ENCODE data around the gene ZNF182.
"Not testable (repeated sequence)": the region's sequence is repeated elsewhere in the genome, so short reads cannot be mapped to it uniquely, and the experiment has no call there.

Gene ZNF182

GRCh38 chrX:47992669-47993068, 11.1 kb downstream of the ZNF182 start:
- DNase-seq: no peak

- DNase-seq: no peak
Observed at GRCh38 chrX:47992095-47992380, 11.8 kb downstream of the ZNF182 start.

- DNase-seq: no peak
Observed at GRCh38 chrX:47991263-47992094, 12.3 kb downstream of the ZNF182 start.

DNA sequence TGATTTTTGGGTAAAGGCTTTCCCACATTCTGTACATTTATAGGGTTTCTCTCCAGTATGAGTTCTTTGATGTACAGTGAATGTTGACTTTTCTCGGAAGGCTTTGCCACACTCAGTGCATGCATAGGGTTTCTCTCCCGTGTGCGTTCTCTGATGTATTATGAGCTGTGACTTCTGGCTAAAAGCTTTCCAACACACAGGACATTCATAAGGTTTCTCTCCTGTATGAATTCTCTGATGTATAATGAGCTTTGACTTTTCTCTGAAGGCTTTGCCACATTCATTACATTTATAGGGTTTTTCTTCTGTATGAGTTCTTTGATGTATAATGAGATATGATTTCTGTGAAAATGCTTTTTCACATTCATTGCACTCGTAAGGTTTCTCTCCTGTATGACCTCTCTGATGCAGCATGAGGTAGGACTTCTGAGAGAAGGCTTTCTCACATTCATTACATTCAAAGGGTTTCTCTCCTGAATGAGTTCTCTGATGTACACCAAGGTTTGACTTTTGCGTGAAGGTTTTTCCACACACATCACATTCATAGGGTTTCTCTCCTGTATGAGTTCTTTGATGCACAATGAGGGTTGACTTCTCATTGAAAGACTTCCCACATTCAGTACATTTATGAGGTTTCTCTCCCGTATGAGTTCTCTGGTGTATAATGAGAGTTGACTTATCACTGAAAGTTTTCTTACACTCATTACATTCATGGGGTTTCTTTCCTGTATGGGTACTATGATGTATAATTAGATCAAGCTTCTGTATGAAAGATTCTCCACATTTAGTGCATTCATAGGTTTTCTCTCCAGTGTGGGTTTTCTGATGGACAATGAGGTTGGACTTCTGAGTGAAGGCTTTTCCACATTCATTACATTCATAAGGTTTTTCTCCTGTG, 27.3 kb downstream of the ZNF182 start:
- no peak for DNase-seq

DNA sequence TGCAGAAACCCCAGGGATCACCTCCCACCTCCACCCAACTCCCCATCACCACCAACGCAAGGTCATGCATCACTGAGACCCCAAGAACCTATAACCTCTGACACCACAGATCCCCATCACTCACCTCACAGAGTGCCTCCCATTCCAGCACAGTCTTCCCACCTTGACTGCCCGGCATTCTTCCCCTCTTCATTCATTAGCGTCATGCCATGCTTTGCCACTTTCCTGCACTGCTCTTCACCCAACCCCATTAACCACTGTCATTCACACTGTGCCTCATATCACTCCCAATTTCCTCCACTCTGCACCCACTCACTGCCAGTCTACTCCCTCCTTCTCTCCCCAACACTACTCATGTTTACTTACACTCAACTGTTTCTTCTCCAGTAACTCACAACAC, 30.6 kb downstream of the ZNF182 start:
- DNase-seq: no peak

DNA sequence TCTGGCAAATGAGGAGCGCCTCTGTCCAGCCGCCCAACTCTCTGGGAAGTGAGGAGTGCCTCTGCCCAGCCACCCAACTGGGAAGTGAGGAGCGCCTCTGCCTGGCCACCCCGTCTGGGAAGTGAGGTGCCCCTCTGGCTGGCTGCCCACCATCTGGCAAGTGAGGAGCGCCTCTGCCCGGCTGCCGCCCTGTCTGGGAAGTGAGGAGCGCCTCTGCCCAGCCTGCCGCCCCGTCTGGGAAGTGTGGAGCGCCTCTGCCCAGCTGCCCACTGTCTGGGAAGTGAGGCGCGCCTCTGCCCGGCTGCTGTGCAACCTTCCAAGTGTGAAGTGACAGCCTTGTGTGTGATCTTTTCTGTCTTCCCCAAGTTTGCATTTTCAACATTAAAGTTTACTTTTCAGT, 38.3 kb downstream of the ZNF182 start:
- DNase-seq: not testable (repeated sequence)

DNA sequence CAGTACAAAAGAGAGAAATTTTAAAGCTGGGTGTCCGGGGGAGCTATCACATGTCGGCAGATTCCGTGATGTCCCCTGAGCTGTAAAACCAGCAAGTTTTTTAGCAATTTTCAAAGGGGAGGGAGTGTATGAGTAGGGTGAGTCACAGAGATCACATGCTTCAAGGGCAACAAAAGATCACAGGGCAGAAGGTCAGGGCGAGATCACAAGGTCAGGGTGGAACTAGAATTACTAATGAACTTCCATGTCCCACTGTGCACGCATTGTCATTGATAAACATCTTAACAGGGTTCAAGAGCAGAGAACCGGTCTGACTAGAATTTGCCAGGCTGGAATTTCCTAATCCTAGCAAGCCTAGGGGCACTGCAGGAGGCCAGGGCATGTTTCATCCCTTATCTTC, 42.0 kb downstream of the ZNF182 start:
- DNase-seq: not testable (repeated sequence)

- DNase-seq: no peak
Observed at GRCh38 chrX:47960406-47960805, 43.4 kb downstream of the ZNF182 start.

DNA sequence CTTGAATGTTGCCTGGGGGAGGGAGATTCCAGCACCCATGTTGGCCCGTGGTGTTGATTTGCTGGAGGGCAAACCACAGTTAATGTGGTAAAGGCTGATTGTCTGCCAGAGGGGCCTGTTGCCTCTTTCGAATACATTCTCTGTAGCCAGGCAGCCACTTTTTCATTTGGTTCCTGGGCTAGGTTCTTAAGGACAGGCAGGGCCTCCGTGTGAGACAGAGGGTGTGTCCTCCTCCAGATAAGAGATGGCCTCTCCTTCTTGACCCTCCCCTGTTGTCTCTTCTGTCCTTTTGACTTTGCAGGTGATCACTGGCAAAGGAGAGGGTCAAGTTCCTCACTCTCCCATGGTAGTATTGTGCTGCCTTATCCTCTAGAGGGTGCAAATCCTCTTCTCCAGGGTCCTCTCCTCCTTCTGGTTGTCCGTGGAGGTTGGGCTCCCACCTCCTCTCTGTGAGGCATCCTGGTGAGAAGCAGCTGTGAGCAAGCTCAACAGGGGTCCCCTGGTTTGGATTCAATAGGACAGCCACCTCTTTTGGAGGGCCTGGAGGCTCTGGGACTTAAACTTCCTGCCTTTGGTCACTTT, 44.9 kb downstream of the ZNF182 start:
- DNase-seq: no peak

DNA sequence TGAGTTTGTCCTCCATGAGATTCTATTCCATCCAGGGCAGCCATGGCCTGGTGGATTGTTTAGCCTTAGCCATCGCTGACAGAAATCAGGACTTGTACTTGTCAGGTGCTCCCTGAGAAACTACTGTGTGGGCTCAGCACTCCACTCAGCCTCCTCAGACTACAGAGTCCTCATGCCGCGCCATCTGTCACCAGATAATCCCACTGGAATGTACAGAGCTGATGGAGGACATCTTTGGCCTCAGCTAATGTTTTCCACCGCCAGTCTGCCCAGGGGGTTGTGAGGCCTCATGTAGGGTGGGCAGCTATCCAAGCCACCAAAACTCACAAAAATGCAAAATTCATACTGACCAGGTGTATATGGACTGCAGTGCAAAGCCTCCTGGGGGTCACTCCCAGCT, 45.6 kb downstream of the ZNF182 start:
- not testable (repeated sequence) for DNase-seq

DNA sequence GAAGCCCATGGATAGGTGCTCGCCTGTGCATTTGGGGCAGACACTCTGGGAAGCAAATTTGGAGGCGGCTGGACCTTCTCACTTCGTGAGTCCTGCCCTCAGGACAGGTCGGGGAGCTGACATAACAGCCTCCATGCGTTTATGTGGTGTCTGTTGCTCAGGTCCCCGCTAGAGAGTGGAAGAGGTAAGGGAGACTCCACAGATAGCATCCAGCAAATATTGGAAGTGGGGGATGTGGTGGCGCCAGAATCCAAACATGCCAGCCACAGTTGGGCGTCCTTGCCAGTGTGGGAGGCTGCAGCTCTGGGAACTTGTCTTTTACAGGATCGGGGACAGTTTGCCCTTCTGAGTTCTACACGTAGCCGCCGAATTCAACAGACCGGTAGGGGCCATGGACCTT, 47.8 kb downstream of the ZNF182 start:
- DNase-seq: no peak

DNA sequence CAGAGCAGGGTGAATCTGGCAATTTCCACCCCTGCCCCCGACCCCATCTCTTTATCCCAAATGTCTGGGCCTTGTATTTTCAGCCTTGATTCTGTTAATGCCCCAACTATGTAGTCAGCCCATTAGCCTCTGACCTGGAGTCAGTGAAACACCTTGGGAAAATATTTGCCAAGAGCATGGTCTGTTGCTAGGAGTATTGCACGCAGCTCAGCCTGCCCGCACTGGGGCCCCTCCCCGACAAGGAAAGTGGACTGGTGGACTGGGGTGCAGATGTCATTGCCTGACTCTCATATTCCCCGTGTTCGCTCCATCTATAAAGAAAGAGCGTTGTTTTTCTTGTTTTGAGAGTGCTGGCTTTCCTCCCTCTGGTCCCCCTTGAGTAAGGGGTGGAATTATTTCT, 48.5 kb downstream of the ZNF182 start:
- not testable (repeated sequence) for DNase-seq

DNA sequence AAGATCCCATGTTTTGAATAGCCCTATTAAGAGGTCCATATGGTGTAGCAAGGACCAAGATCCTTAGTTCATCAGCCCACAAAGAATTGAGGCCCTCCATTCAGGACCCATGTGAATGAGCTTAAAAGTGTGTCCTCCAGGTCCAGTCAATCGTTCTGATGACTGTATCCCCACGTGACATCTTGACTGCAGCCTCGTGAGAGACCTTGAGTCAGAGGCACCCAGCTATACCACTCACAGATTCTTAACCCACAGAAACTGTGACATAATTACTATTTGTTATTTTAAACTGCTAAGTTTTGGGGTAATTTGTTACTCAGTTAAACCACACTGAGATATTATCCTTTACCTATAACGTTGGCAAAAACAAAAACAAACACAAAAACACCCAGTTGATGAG, 62.4 kb downstream of the ZNF182 start:
- no peak for DNase-seq

GRCh38 chrX:47940448-47940847, 63.3 kb downstream of the ZNF182 start:
- DNase-seq: no peak

DNA sequence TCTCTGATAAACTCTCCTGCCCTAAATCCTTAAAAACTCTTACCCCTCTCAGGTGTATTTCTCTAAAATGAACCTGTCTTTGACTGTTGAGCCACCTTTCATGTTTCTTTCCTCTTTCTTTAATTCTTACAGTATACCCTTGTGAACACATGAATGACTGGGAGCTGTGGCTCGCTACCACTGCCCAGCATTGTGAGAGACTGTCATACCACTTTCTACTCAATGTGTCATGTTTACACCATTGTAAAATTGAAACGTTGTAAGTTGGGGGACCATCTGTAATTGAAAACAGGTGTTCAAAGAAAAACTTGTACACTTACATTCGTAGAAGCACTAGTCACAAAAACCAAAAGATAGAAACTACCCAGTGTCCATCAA, 66.9 kb downstream of the ZNF182 start:
- no peak for DNase-seq

DNA sequence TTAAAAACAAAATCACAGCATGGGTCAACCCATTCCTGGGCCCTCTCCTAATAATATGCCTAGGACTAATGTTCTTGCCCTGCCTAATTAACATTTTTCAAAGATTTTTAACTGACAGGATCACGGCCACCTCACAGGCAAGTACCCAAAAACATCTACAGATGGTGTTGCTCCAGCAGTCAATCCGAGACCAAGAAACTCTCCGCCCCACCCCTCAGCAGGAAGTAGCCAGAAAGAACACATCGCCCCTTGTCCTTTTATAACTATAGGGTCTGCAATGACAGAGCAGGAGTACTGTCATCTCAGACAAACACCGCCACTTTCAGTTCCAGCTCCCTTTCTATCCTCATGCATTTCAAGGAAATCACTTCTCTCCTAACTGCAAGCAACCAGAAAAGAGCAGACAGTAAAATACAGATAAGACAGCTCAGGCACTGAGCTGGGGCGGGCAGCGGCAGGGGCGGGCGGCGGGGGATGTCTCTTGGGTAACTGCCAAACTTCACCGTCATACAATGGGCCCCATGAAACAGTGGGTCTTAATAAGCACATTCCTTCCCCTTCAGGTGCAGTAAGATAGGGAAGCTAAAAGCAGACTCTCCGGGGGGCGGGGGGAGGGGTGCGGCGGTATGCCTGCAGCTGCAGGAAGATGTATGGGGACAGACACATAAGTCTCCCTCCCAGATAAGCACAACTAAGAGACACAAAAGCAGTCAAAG, 67.4 kb downstream of the ZNF182 start:
- DNase-seq: no peak

GRCh38 chrX:47933946-47934345, 69.8 kb downstream of the ZNF182 start:
- no peak for DNase-seq

DNA sequence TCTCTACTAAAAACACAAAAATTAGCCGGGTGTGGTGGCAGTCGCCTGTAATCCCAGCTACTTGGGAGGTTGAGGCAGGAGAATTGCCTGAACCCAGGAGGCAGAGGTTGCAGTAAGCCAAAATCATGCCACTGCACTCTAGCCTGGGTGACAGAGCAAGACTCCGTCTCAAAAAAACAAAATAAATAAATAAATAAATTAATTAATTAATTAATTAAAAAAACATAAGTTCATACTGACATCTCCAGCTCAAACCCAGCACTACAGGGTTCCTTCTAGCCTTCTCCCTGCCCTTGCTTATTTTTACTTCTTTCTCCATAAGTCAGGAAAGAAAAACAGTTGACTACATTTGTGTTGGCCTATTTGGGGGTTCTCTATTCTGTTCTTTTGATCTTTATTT, 71.8 kb downstream of the ZNF182 start:
- not testable (repeated sequence) for DNase-seq

- no peak for DNase-seq
Observed at GRCh38 chrX:47927212-47927611, 76.6 kb downstream of the ZNF182 start.

Measured in NCI-H510A (cell line).